HG03575 (cell line): ENCODE measurements around the gene TRH.
"Not testable (repeated sequence)": the region's sequence is repeated elsewhere in the genome, so short reads cannot be mapped to it uniquely, and the experiment has no call there.

Experiments used
- ATAC-seq: cut with Tn5 transposase; IDR thresholded peaks from one replicate; pipeline ENCODE4 v1.9.1; 2021; ENCODE audit not compliant: unreplicated experiment, insufficient number of reproducible peaks, low FRiP score; ENCODE audit errors: extremely low read depth

TRH gene

GRCh38 chr3:129994883-129995559, 20.5 kb downstream of the TRH start:
- ATAC-seq: no peak

- ATAC-seq: no peak
Measured at GRCh38 chr3:129996073-129996472, 21.6 kb downstream of the TRH start.

- not testable (repeated sequence) for ATAC-seq
Measured at GRCh38 chr3:129999176-129999575, 24.7 kb downstream of the TRH start.

- ATAC-seq: not testable (repeated sequence)
Measured at GRCh38 chr3:130002666-130003598, 28.4 kb downstream of the TRH start.

- ATAC-seq: no peak
Measured at GRCh38 chr3:130010556-130010955, 36.0 kb downstream of the TRH start.

GRCh38 chr3:130012108-130012507, 37.6 kb downstream of the TRH start:
- not testable (repeated sequence) for ATAC-seq

GRCh38 chr3:130013246-130013645, 38.7 kb downstream of the TRH start:
- not testable (repeated sequence) for ATAC-seq

GRCh38 chr3:130014526-130014925, 40.0 kb downstream of the TRH start:
- no peak for ATAC-seq

- ATAC-seq: not testable (repeated sequence)
Measured at GRCh38 chr3:130017661-130018060, 43.1 kb downstream of the TRH start.

- not testable (repeated sequence) for ATAC-seq
Measured at GRCh38 chr3:130026146-130026829, 51.8 kb downstream of the TRH start.

- ATAC-seq: not testable (repeated sequence)
Measured at GRCh38 chr3:130027437-130027836, 52.9 kb downstream of the TRH start.
